Vagina (tissue), 2 donors: Measurements from ENCODE around the gene ITPKA.

Source experiments
- CTCF ChIP-seq, 3 experiments: fragments of 450-650 bp in 2 of 3; fragments of 200-600 bp in 1 of 3; sonication (generic) in 1 of 3; IDR thresholded peaks; one replicate each; pipeline ENCODE4 v1.5.1; 2017 to 2019; ENCODE audit warnings: antibody characterized with exemption in 3 of 3, mild to moderate bottlenecking in 2 of 3, moderate library complexity in 2 of 3
- POLR2A ChIP-seq, 2 donors: fragments of 450-650 bp; IDR thresholded peaks; one replicate each; pipeline ENCODE4 v1.6.1; 2017; ENCODE audit warnings: antibody characterized with exemption in 2 of 2, mild to moderate bottlenecking in 2 of 2, moderate library complexity in 2 of 2
- POLR2AphosphoS5 ChIP-seq, 2 donors: sonication (generic); formaldehyde crosslinking; IDR thresholded peaks; one replicate each; pipeline ENCODE4 v1.9.0; 2017; ENCODE audit warnings: antibody characterized with exemption in 2 of 2, mild to moderate bottlenecking in 2 of 2, low read depth in 1 of 2; ENCODE audit not compliant: insufficient read depth in 1 of 2

DNA sequence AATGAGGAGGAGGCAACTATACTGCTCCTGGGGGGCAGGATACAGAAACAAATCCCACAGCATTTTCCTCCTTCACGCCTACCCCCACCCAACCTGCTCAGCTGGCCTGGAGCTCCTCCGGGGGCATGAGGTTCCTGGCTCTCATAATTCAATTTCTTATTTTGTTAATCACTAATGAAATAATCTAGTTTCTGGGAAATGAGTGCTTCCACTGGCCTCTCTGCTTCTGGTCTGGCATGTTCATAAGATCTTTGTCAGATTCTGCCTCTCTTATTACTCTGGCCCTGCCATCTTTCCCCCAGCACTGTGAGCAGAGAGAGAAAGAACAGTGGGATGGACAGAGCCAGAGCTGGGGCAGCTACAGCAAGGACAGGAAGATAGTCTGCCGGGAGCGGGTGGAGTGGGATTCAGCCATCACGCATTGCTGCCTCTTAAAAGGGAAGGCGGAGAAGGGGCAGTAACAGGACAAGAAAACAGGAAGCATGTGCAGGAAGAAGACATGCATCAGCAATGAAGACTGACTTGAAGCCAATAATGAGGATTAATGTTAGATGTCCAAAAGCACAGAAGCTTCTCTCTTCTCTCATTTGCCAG is 36.8 kb downstream of the ITPKA start:
- TF ChIP-seq POLR2A (IDR thresholded peaks at IDR 0.05) (no peak), CTCF (IDR thresholded peaks at IDR 0.05) (no peak), POLR2AphosphoS5 (IDR thresholded peaks at IDR 0.05; ENCODE audit: insufficient read depth in 1 of 2, low read depth in 1 of 2) (no peak)
